K562 treated with DMSO at 1 percent for 24 hours (cell line): ENCODE measurements around the gene CDK2AP2. TPM values are rescaled to one million over a fixed set of nuclear protein-coding genes. Genes with fewer than 3 reads are reported as not detected.

Source experiments
- total RNA-seq: library from RNA; unstranded; fragments of 300-600 nt; gene quantifications from 2 replicates; pipeline ENCODE4 v1.2.3, GENCODE V29; 2022; ENCODE audit warnings: low read depth; ENCODE audit not compliant: insufficient read depth

Gene CDK2AP2
- 120 and 125 TPM in 2 replicates for total RNA-seq

DNA sequence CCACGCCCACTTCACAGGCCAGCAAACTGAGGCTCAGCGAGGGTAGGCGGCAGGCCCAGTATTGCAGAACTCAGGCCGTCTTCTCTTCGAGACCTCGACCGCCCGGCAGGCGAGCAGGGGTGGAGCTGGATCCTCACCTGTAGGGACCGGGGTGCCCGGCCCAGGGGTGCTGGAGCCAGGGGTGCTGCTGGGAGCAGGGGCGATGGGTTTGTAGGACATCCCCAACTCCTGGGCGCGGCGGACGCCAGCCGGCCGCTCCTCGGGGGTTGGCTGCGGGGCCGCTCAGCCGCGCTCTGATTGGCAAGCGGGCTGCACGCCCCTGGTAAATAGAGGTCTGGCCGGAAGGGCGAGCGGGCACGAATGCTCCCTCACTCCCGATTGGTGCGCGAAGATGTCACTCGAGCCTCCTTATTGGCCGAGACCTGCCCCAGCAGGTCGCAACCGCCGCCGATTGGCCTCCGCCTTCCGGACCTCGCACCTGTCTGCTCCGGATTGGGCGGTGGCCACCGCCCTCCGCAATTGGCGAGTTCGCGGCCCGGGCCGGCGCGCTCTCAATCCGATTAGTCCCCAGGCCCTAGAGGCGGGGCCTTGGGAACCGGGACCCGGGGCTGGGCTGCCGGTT lies at the start of gene CDK2AP2:
Gene CDK2AP2, minus strand, starts transcription at position 299 of the 622 bp plus-strand sequence. Its CDS starts 80 bp downstream, at position 219.

GRCh38 chr11:67522844-67523555 lies 15.0 kb upstream of the CDK2AP2 start, which contains the start of gene CABP2:
Gene CABP2, minus strand, starts transcription at chr11:67523446. Its CDS starts 120 bp downstream, at chr11:67523326.

GRCh38 chr11:67504950-67505581 lies 2.9 kb downstream of the CDK2AP2 start, which contains the start of gene PITPNM1:
Gene PITPNM1, minus strand, starts transcription at chr11:67505363. Its CDS starts 1,183 bp downstream, at chr11:67504180.

DNA sequence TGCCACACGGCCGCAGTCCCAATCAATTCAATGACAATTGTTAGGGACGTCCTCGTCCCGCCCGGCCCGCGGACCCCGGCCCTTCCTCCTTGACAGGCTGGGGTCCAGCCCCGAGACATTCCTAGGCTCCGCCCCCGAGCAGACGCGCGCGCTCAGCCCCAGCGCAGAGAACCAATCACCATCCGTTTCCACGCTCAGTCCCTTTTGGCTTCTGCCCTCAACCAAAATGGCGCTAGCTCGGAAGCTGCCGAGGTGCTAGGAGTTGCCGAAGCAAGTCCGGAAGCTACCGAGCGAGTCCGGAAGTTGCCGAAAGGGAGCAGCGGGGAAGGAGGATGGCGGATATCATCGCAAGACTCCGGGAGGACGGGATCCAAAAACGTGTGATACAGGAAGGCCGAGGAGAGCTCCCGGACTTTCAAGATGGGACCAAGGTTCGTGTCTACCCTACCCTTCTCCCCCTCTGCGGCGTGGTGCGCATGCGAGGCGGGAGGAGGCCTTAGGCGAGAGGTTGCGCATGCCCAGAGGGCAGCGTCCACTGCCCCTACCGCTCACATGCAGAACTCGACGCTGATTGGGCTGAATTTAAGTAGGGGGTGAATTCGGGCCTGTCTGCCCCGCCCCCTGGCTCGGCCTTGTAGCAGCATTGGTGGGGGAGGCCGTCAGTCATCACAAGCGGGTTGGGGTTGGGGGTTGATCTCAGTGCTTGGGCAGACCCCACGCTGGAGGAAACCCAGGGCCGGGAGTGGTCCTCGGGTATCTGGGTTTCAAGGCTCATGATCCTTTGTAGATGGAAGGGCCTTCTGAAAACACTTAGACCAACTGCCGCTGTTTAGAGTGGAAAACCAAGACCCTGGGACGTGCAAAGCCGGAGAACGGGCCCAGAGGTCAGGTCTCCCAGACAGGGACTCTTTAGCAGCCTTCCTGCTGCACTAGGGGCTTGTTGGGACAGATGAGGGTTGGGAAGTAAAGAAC lies 24.8 kb downstream of the CDK2AP2 start, which contains the start of gene AIP:
Gene AIP, plus strand, starts transcription at position 200 of the 972 bp plus-strand sequence. Its CDS starts 133 bp downstream, at position 333.

GRCh38 chr11:67468759-67469507 lies 39.0 kb downstream of the CDK2AP2 start, which contains the start of gene TMEM134:
Gene TMEM134, minus strand, starts transcription at chr11:67469251. Its CDS starts 59 bp downstream, at chr11:67469192.

Other genes with a start within 250 kb of the CDK2AP2 start
- gene GRK2, start 241.7 kb downstream of the CDK2AP2 start, total RNA-seq: 159 and 169 TPM in 2 replicates
- gene ANKRD13D, start 218.9 kb downstream of the CDK2AP2 start, total RNA-seq: 60.2 and 68.6 TPM in 2 replicates
- 2.0 and 4.3 TPM in 2 replicates for gene SSH3, start 204.6 kb downstream of the CDK2AP2 start, total RNA-seq
- 142 and 157 TPM in 2 replicates for gene POLD4, start 154.6 kb downstream of the CDK2AP2 start, total RNA-seq
- 3.6 and 3.7 TPM in 2 replicates for gene CLCF1, start 134.6 kb downstream of the CDK2AP2 start, total RNA-seq
- 55.0 and 57.0 TPM in 2 replicates for gene RAD9A, start 116.2 kb downstream of the CDK2AP2 start, total RNA-seq
- 384 and 414 TPM in 2 replicates for gene PPP1CA, start 106.3 kb downstream of the CDK2AP2 start, total RNA-seq
- gene TBC1D10C, start 104.1 kb downstream of the CDK2AP2 start, total RNA-seq: 1.0 and 1.7 TPM in 2 replicates
- 0.20 TPM in 1 of 2 replicates, not detected in the other for gene CARNS1, start 92.5 kb downstream of the CDK2AP2 start, total RNA-seq
- 110 and 111 TPM in 2 replicates for gene RPS6KB2, start 79.7 kb downstream of the CDK2AP2 start, total RNA-seq
- gene PTPRCAP, start 70.5 kb downstream of the CDK2AP2 start, total RNA-seq: 2.6 and 4.1 TPM in 2 replicates
- 282 and 302 TPM in 2 replicates for gene CORO1B, start 64.7 kb downstream of the CDK2AP2 start, total RNA-seq
- not detected in 2 replicates for gene GPR152, start 55.4 kb downstream of the CDK2AP2 start, total RNA-seq
- gene CABP4, start 52.8 kb downstream of the CDK2AP2 start, total RNA-seq: not detected in 2 replicates
- 42.4 and 59.3 TPM in 2 replicates for gene TMEM134, start 38.9 kb downstream of the CDK2AP2 start, total RNA-seq
- gene AIP, start 25.1 kb downstream of the CDK2AP2 start, total RNA-seq: 121 and 135 TPM in 2 replicates
- gene PITPNM1, start 2.8 kb downstream of the CDK2AP2 start, total RNA-seq: 54.2 and 68.6 TPM in 2 replicates
- gene CABP2, start 15.3 kb upstream of the CDK2AP2 start, total RNA-seq: not detected in 2 replicates
- gene GSTP1, start 75.7 kb upstream of the CDK2AP2 start, total RNA-seq: 2,484 and 2,621 TPM in 2 replicates
- gene NDUFV1, start 98.8 kb upstream of the CDK2AP2 start, total RNA-seq: 248 and 298 TPM in 2 replicates
- gene NUDT8, start 121.8 kb upstream of the CDK2AP2 start, total RNA-seq: 26.7 and 30.8 TPM in 2 replicates
- 0.30 TPM in 1 of 2 replicates, not detected in the other for gene TBX10, start 131.6 kb upstream of the CDK2AP2 start, total RNA-seq
- gene ACY3, start 142.6 kb upstream of the CDK2AP2 start, total RNA-seq: not detected in 2 replicates
- gene ALDH3B2, start 166.5 kb upstream of the CDK2AP2 start, total RNA-seq: not detected in 2 replicates